ENCODE results near the gene P2RX7. TPM values are rescaled to one million over a fixed set of nuclear protein-coding genes. Genes with fewer than 3 reads are reported as not detected.

P2RX7 gene
- total and polyA plus RNA-seq, 9 of the 15 experiments (the other 6 are each of a cell fraction or from before 2014, with no cell fraction given) = 0.04 to 0.65 (median 0.30) TPM

DNA sequence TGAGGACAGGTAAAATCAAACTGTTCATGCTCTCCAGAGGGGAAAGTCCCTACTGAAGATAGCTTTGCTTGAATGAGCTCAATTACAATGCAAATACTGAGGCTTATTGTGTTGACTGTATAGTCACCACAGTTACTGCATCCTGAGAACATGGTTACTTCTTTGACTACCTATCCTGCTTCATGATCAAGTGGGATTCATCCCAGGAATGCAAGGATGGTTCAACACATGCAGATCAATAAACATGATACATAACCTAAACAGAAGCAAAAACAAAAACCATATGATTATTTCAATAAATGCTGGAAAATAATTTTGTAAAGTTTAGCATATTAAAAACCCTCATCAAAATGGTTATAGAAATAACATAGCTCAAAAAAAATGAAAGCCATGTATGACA is 32.9 kb upstream of the P2RX7 start:
- ATAC-seq = no peak
- BruUV-seq (replicated peaks) = no TSS peak
- Histone ChIP-seq H3K27ac (ENCODE audit: extremely low read depth, low read depth, low read length) (no peak overlapping the region), H3K4me2 (ENCODE audit: insufficient read depth, low read length) (no peak overlapping the region), H3K79me2 (ENCODE audit: control insufficient read depth, insufficient read depth, low read length) (no peaks in the 10 kb centered on the region), H3K9ac (ENCODE audit: insufficient read depth in 1 of 2, low read depth in 2 of 2, low read length in 2 of 2) (no peak overlapping the region), H4K20me1 (replicated peaks; ENCODE audit: control insufficient read depth, insufficient read depth, low read length) (no peaks in the 10 kb centered on the region), H3K27me3 (ENCODE audit: control insufficient read depth in 2 of 2, insufficient read depth in 2 of 2, low read length in 2 of 2) (peaks cover 0 to 6% of the 10 kb centered on the region in 2 experiments; a peak in 1 of 5 replicates), H2AFZ (ENCODE audit: low read depth, low read length) (no peak overlapping the region), H3K9me1 (ENCODE audit: control insufficient read depth, insufficient read depth, low read length) (no peaks in the 10 kb centered on the region), H3K4me3 (no peak overlapping the region), H3K4me1 (replicated peaks in 1 of 2; ENCODE audit: control insufficient read depth in 2 of 2, insufficient read depth in 2 of 2, low read length in 2 of 2) (peaks cover 4 to 7% of the 10 kb centered on the region in 2 experiments; a peak in 3 of 5 replicates), H3K36me3 (ENCODE audit: control insufficient read depth, insufficient read depth, low read length) (no peaks in the 10 kb centered on the region), H3K9me3 (replicated peaks; ENCODE audit: control insufficient read depth, insufficient read depth, low read depth, low read length) (0 out of 2 replicates have a peak, but pooled peaks cover 2% of the 10 kb centered on the region)
- CTCF ChIA-PET (ENCODE audit: low intra/inter-chr PET ratio) = no interaction called here
- POLR2A ChIA-PET = interaction anchor here (0.6 to 1.0 kb wide), 2 partner anchors 24 to 75 kb away, joined by 3 read pairs; no protein-coding TSS in a partner anchor
- in situ Hi-C loops (cut with MboI) = no loop called here
- no peak for DNase-seq (ENCODE audit: extremely low read depth in 1 of 4, low spot score in 3 of 4)
- FAIRE-seq = no peak
- intact Hi-C loops (cut with micrococcal nuclease) = loop anchor here (10.0 kb wide), 1 partner anchor 85 kb away; the partner anchor contains the start of gene C12orf43
- TF ChIP-seq CBX3 (IDR thresholded peaks at IDR 0.05; ENCODE audit: borderline replicate concordance in 1 of 2, low read length in 2 of 2) (0 out of 3 replicates have a peak, but pooled peaks of 1 of the 2 experiments have one; percentile 25), FOXK2 (conservative IDR thresholded peaks at IDR 0.05 in 1 of 2, IDR thresholded peaks at IDR 0.05 in 1 of 2; ENCODE audit: low read depth in 2 of 2) (no peak), ZNF830 (CRISPR knock-in tag; IDR thresholded peaks at IDR 0.05) (no peak), PTTG1 (tag; IDR thresholded peaks at IDR 0.05; ENCODE audit: low read depth) (no peak), ETV6 (IDR thresholded peaks at IDR 0.05; ENCODE audit: borderline replicate concordance in 1 of 2, low read depth in 2 of 2, low read length in 1 of 2) (no peak), ETV6 (CRISPR knock-in tag; IDR thresholded peaks at IDR 0.05; ENCODE audit: borderline replicate concordance) (no peak), COPS2 (conservative IDR thresholded peaks at IDR 0.05) (no peak), ETV5 (CRISPR knock-in tag; IDR thresholded peaks at IDR 0.05; ENCODE audit: low read depth) (no peak), SMAD3 (CRISPR knock-in tag; conservative IDR thresholded peaks at IDR 0.05) (no peak), TBL1XR1 (IDR thresholded peaks at IDR 0.05; ENCODE audit: low read length in 2 of 2) (no peak), ZNF324 (CRISPR knock-in tag; IDR thresholded peaks at IDR 0.05) (peak; percentile 98), SRSF1 (IDR thresholded peaks at IDR 0.05; ENCODE audit: low read depth, low read length) (no peak), SAP30 (IDR thresholded peaks at IDR 0.05; ENCODE audit: borderline replicate concordance, insufficient read depth, low read depth, low read length, poor library complexity, severe bottlenecking) (no peak), CHD4 (IDR thresholded peaks at IDR 0.05; ENCODE audit: insufficient read depth, insufficient replicate concordance, low read depth, low read length, poor library complexity, severe bottlenecking) (no peak), ZNF589 (CRISPR knock-in tag; IDR thresholded peaks at IDR 0.05; ENCODE audit: low read depth) (no peak), ZNF77 (CRISPR knock-in tag; IDR thresholded peaks at IDR 0.05) (no peak), SMC3 (conservative IDR thresholded peaks at IDR 0.05; ENCODE audit: insufficient read depth, low read depth, low read length) (no peak), U2AF1 (optimal IDR thresholded peaks at IDR 0.05; ENCODE audit: low read depth, low read length) (no peak), SMARCE1 (IDR thresholded peaks at IDR 0.05) (no peak), ZSCAN29 (IDR thresholded peaks at IDR 0.05) (no peak), CBX5 (IDR thresholded peaks at IDR 0.05; ENCODE audit: borderline replicate concordance, low read depth) (peak; percentile 59; the same call in 1 of the 2 replicates), NRF1 (conservative IDR thresholded peaks at IDR 0.05 in 1 of 2, IDR thresholded peaks at IDR 0.05 in 1 of 2) (no peak), ZBTB7A (IDR thresholded peaks at IDR 0.05; ENCODE audit: borderline replicate concordance, control insufficient read depth, low read depth, low read length) (no peak)
- TF ChIP-seq, protein P1, sequence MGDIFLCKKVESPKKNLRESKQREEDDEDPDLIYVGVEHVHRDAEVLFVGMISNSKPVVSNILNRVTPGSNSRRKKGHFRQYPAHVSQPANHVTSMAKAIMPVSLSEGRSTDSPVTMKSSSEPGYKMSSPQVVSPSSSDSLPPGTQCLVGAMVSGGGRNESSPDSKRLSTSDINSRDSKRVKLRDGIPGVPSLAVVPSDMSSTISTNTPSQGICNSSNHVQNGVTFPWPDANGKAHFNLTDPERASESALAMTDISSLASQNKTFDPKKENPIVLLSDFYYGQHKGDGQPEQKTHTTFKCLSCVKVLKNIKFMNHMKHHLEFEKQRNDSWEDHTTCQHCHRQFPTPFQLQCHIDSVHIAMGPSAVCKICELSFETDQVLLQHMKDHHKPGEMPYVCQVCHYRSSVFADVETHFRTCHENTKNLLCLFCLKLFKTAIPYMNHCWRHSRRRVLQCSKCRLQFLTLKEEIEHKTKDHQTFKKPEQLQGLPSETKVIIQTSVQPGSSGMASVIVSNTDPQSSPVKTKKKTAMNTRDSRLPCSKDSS (IDR thresholded peaks at IDR 0.05; ENCODE audit: low read depth, partially characterized antibody) = peak; percentile 43
